PFSK-1 (cell line): Measurements from ENCODE around the gene ERGIC2.

Source experiments
- FOXP2 ChIP-seq: optimal IDR thresholded peaks from 2 replicates; pipeline ENCODE3; 2011; ENCODE audit warnings: borderline replicate concordance, control low read depth, inconsistent platforms; ENCODE audit not compliant: insufficient read depth; ENCODE audit errors: extremely low read length, extremely low read depth
- POLR2AphosphoS5 ChIP-seq: IDR thresholded peaks from 2 replicates; pipeline ENCODE4 v1.6.1; 2012; ENCODE audit warnings: low read depth, mild to moderate bottlenecking, control low read depth, low read length, moderate library complexity
- REST ChIP-seq, 2 experiments: IDR thresholded peaks; 2 replicates each; pipeline versions ENCODE4 v1.6.1 to v1.8.0; 2011 to 2012; ENCODE audit warnings: low read depth in 2 of 2, low read length in 2 of 2, control low read depth in 1 of 2, inconsistent platforms in 1 of 2, mild to moderate bottlenecking in 1 of 2, moderate library complexity in 1 of 2; ENCODE audit not compliant: insufficient read depth in 1 of 2
- SIN3A ChIP-seq: IDR thresholded peaks from 2 replicates; pipeline ENCODE4 v1.6.1; 2012; ENCODE audit warnings: mild to moderate bottlenecking, low read length, moderate library complexity, borderline replicate concordance; ENCODE audit not compliant: insufficient read depth
- TAF1 ChIP-seq: IDR thresholded peaks from 2 replicates; pipeline ENCODE4 v1.6.1; 2012; ENCODE audit warnings: low read length, control low read depth, borderline replicate concordance; ENCODE audit not compliant: insufficient read depth

ERGIC2 gene

GRCh38 chr12:29306266-29306665 is 74.7 kb downstream of the ERGIC2 start:
- TF ChIP-seq SIN3A (no peak), POLR2AphosphoS5 (no peak), TAF1 (no peak), REST (IDR thresholded peaks at IDR 0.05; ENCODE audit: insufficient read depth in 1 of 2, low read depth in 2 of 2, low read length in 2 of 2) (no peak), FOXP2 (no peak)

- TF ChIP-seq TAF1 (no peak), REST (IDR thresholded peaks at IDR 0.05; ENCODE audit: insufficient read depth in 1 of 2, low read depth in 2 of 2, low read length in 2 of 2) (no peak), POLR2AphosphoS5 (no peak), FOXP2 (no peak), SIN3A (no peak)
These were observed 76.6 kb downstream of the ERGIC2 start for GRCh38 chr12:29304388-29304787.

- TF ChIP-seq SIN3A (no peak), REST (IDR thresholded peaks at IDR 0.05; ENCODE audit: insufficient read depth in 1 of 2, low read depth in 2 of 2, low read length in 2 of 2) (no peak), TAF1 (no peak), FOXP2 (no peak), POLR2AphosphoS5 (no peak)
These were observed 79.9 kb downstream of the ERGIC2 start for GRCh38 chr12:29301114-29301513.

GRCh38 chr12:29299633-29300032 is 81.3 kb downstream of the ERGIC2 start:
- TF ChIP-seq REST (IDR thresholded peaks at IDR 0.05; ENCODE audit: insufficient read depth in 1 of 2, low read depth in 2 of 2, low read length in 2 of 2), result no peak
- TF ChIP-seq TAF1, result no peak
- no peak for TF ChIP-seq POLR2AphosphoS5
- TF ChIP-seq SIN3A, result no peak
- no peak for TF ChIP-seq FOXP2

- TF ChIP-seq FOXP2, result no peak
- no peak for TF ChIP-seq POLR2AphosphoS5
These were observed 89.7 kb downstream of the ERGIC2 start for GRCh38 chr12:29291226-29291625.
